Measurements from ENCODE around the gene ADAMTSL3. TPM values are rescaled to one million over a fixed set of nuclear protein-coding genes. Genes with fewer than 3 reads are reported as not detected.

ADAMTSL3 gene
- total and polyA plus RNA-seq, 2 of the 4 experiments (the other 2 are of a cell fraction), result under 0.01 to 0.02 TPM

- H3K14ac ChIP-seq (replicated peaks; ENCODE audit: low read depth, low read length), result no peak overlapping the region
- DNase-seq (no peak), ATAC-seq (ENCODE audit: low read depth) (no peak)
- H2AK5ac ChIP-seq (ENCODE audit: low read depth, low read length), result no peak overlapping the region
- H3K4me1 ChIP-seq (ENCODE audit: control insufficient read depth, insufficient read depth, low read length), result no peaks in the 10 kb centered on the region
- H3K4me2 ChIP-seq (ENCODE audit: low read depth, low read length), result no peak overlapping the region
- no peaks in the 10 kb centered on the region for H3K9me1 ChIP-seq (ENCODE audit: insufficient read depth, low read length)
- no peak overlapping the region for H4K5ac ChIP-seq (ENCODE audit: low read depth, low read length)
- no peak overlapping the region for H2AK9ac ChIP-seq (replicated peaks; ENCODE audit: low read depth, low read length, poor library complexity)
- no peaks in the 10 kb centered on the region for H3K27me3 ChIP-seq (ENCODE audit: control insufficient read depth, insufficient read depth, low read length)
- H3K23ac ChIP-seq (ENCODE audit: low read depth, low read length), result no peak overlapping the region
- no peak overlapping the region for H2AFZ ChIP-seq (replicated peaks; ENCODE audit: low read length, poor library complexity)
- H4K20me1 ChIP-seq (ENCODE audit: insufficient read depth, low read length), result no peaks in the 10 kb centered on the region
- H2BK20ac ChIP-seq (ENCODE audit: low read depth, low read length), result no peak overlapping the region
- no peaks in the 10 kb centered on the region for H3K79me1 ChIP-seq (ENCODE audit: low read depth in 1 of 2, low read length in 2 of 2)
- H4K8ac ChIP-seq (ENCODE audit: low read depth in 2 of 2, low read length in 2 of 2), result no peak overlapping the region
- no peak overlapping the region for H3K18ac ChIP-seq (ENCODE audit: low read depth, low read length)
- H3K4ac ChIP-seq (ENCODE audit: low read depth, low read length), result no peak overlapping the region
- no peak overlapping the region for H3K4me3 ChIP-seq (ENCODE audit: insufficient read depth, low read depth, low read length)
- no peak overlapping the region for H4K91ac ChIP-seq (ENCODE audit: insufficient read depth, low read depth, low read length)
- no peak overlapping the region for H3K9ac ChIP-seq (ENCODE audit: low read depth, low read length)
- no peak overlapping the region for H2BK120ac ChIP-seq (ENCODE audit: low read depth, low read length)
- H3K56ac ChIP-seq (ENCODE audit: extremely low read depth, insufficient read depth, low read length), result no peak overlapping the region
- no peak overlapping the region for H2BK5ac ChIP-seq (ENCODE audit: low read depth, low read length, poor library complexity, severe bottlenecking)
- H3K9me3 ChIP-seq (ENCODE audit: control insufficient read depth, insufficient read depth, low read length), result no peaks in the 10 kb centered on the region
- dilution Hi-C loops (cut with HindIII; ENCODE audit: low sequenced_read_pairs, unreplicated experiment), result no loop called here
- ChIA-PET POLR2A (ENCODE audit: unreplicated experiment) (no interaction called here), CTCF (no interaction called here)
- BruUV-seq (replicated peaks), result no TSS peak
- H3K36me3 ChIP-seq (ENCODE audit: control insufficient read depth, insufficient read depth, low read length), result no peaks in the 10 kb centered on the region
- in situ Hi-C loops (cut with MboI; ENCODE audit: low sequenced_read_pairs), result no loop called here
- H3K27ac ChIP-seq (ENCODE audit: insufficient read depth, low read length), result no peak overlapping the region
- intact Hi-C loops (cut with micrococcal nuclease), result no loop called here
- no peak overlapping the region for H2BK15ac ChIP-seq (ENCODE audit: low read depth, low read length)
- no peak for TF ChIP-seq ELK1 (IDR thresholded peaks at IDR 0.05; ENCODE audit: borderline replicate concordance, low read depth, low read length)
- no peak for TF ChIP-seq NFE2L2 (IDR thresholded peaks at IDR 0.05; ENCODE audit: low read depth, low read length)
- no peak for TF ChIP-seq MAZ (IDR thresholded peaks at IDR 0.05; ENCODE audit: borderline replicate concordance, low read depth, low read length)
- no peak for TF ChIP-seq RCOR1 (IDR thresholded peaks at IDR 0.05; ENCODE audit: insufficient replicate concordance, low read length)
- no peak for TF ChIP-seq USF2 (IDR thresholded peaks at IDR 0.05; ENCODE audit: low read depth, low read length)
- no peak for TF ChIP-seq MAFK (IDR thresholded peaks at IDR 0.05; ENCODE audit: low read depth, low read length)
- no peak for TF ChIP-seq FOS (IDR thresholded peaks at IDR 0.05; ENCODE audit: low read depth, low read length)
- TF ChIP-seq CHD1 (IDR thresholded peaks at IDR 0.05; ENCODE audit: low read depth, low read length), result no peak
- TF ChIP-seq BHLHE40 (IDR thresholded peaks at IDR 0.05; ENCODE audit: low read depth, low read length), result no peak
- no peak for TF ChIP-seq CEBPB (IDR thresholded peaks at IDR 0.05; ENCODE audit: low read depth, low read length)
- TF ChIP-seq MXI1 (IDR thresholded peaks at IDR 0.05; ENCODE audit: borderline replicate concordance, low read depth, low read length), result no peak
Measured at GRCh38 chr15:83984601-83985000, 330.7 kb downstream of the ADAMTSL3 start.
